NK-92 (cell line): ENCODE measurements around the gene TBRG4.
"Not testable (repeated sequence)": the region's sequence is repeated elsewhere in the genome, so short reads cannot be mapped to it uniquely, and the experiment has no call there.

Experiments
- DNase-seq: peaks from one replicate; lab custom pipeline; 2025; ENCODE audit not compliant: unreplicated experiment; lab: John Stamatoyannopoulos, UW

TBRG4 gene

DNA sequence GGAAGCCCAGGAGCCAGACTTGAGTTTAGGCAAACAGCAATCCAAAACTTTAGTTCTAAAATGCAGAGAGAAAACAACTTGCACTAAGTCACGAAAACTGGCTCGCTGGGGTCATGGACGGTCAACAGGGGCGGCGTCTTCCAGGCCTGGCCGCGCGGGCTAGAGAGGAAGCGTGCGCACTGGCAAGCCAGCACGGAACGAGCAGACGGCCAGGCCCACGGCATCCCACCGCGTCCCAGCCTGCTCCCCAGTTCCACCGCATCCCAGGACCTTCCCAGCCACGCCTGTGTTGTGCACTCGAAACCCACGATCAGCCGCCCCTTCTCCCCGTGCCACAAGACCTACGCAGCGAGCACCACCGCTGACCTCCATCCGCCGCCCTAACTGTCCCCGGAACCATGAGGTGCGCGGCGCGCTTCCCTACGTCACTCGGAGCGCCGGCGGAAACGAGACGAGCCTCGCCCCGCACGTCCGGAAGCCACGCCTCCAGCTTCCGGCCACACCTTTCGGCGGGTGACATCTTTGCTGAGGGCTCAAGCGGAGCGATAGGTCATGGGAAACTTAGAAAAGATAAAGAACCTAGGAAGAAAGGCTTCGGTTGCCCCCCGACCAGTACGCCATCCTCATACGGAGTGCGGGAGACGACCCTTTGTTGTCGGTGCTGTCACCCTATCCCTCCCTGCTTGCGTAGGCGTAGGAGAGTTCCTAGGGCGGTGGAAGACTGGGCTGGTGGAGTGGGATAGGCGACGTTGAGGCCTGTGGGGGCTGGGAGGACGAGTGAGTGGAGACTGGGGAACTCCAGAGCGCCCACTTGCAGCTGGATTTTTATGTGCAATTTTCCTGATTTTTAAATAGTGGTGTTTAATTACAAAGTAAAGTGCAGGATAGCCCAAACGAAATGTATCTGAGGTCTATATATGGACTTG lies at the start of gene TBRG4:
Gene TBRG4 (minus strand): TSS at position 400 of the 926 bp plus-strand sequence. CDS start 2,460 bp downstream, outside the sequence.
- DNase-seq, result peak; percentile 65

DNA sequence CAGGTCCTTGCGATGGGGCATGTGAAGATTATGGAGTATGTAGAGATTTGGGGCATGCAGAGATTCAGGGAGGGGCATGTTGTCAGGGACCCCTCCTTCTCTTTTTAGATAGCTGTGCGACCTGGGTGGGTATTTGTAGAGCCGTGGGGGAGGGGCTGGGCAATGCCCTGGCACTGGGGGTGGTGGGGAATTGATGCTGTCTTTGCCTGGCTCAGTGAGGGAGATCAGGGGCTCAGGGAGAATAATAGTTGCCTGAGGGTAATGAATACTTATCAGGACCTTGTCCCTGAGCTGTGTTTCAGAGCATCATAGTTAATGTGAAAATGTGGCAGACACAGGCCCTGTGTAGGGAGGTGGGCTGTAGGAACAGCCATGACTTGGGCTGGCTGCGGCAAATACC lies 49.6 kb upstream of the TBRG4 start:
- no peak for DNase-seq

DNA sequence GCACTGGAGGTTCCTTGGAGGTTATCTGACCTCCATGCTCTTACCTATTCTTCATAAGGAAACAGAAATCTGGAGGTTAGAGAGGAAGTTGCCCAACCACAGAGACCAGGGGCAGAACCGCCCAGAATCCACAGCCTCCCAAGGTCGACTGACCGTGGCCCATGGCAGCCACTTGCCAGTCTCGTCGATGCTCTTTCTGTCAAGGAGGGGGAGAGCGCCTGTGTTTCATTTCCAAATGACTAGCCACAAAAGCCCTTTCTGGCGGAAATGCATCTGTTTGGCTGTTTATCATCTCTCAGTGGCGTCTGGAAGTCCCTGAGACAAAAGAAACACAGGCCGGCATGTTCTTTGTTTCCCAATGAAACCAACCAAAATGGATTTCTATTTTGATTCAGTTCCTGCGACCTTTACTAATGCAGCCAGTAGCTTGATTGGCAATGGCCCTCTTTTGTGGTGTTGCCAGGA lies 49.0 kb upstream of the TBRG4 start:
- DNase-seq, result no peak

DNA sequence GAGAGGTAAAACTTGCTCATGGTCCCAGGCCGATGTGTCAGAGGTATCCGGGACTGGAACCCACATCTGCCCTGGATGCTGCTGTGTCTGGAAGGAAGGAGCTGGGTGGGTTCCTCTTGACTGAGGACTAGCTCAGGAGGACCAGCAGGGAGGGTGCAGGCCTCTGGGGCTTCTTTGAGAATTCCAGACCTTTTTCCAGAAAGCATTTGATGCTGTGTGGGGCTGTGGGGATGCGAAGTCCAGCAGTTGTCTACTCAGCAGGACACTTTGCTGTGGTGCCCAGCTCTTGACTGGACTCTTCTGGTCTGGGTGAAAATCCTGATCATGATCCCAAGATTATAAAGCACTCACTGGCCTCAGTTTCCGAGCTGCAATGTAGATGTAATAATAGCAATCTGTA lies 47.8 kb upstream of the TBRG4 start:
- no peak for DNase-seq

DNA sequence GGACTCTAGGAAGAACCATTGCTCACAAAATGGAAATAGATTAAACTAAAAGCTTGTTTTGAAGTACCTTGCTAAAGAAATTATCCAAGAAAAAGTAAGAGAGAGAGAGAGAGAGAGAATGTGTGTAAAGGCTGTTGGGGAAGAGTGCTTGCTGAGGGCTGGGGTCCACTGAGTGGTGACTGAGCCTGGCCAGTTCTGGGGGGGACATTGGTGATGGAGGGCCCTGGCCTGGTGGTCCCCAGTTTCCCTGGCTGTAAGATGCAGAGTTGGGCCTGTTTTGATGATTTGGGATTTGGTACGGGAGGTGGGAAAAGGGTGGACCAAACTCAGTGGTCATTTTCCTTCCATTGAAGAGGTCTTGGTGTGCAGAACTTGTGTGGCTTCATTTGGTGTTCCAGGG lies 47.0 kb upstream of the TBRG4 start:
- DNase-seq, result no peak

DNA sequence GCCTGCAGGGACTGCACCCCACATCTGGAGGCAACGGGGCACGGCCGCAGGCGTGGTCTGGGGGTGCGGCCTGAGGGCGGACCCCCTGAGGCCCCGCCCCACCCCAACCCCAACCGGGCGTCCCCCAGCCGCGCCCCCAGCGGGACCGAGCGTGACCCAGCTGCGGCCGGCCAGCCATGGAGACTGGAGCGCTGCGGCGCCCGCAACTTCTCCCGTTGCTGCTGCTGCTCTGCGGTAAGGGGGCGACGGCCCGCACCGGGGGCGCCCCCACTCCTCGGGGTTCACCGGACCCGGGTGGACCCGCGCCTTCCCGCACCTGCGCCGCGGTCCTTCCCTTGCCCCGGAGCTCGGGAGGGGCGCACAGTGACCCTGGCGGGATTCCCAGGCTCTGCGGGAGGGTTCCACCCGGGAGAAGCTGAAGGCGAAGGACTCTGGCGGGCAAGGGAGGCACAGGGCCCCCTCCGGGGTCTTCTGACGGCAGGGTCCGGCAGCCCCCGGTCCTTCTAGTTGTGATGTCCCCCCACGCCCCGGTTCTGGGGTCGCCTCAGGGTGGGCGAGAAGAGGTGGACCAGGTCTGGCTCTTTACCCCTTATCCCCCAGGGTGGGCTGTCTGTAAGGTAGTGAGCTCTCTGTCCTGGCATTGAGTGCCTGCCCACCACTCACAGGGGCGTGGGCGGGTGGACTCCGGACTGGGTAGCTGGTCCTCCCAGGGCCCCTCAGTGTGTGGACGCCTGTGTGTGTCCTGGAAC lies 46.3 kb upstream of the TBRG4 start, which contains the start of gene RAMP3:
Gene RAMP3 (plus strand): TSS at position 139 of the 749 bp plus-strand sequence. CDS start 38 bp downstream, at position 177.
- no peak for DNase-seq

DNA sequence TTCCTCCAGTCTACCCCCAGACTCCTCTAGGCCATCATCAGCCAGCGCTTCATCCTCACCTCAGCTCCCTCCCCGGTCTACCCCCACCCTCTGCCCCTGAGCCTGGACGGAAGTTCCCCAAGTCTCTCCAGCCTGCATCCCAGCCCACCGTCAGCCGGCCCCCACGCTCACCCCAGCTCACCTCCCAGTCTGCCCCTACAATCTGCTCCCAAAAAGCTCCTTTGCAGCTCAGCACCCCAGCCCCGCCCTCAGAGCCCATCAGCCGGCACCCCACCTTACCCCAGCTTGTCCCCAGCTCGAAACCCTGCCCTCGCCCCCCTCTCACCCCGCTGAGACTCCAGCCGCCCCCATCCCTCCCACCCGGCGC lies 45.8 kb upstream of the TBRG4 start:
- no peak for DNase-seq

DNA sequence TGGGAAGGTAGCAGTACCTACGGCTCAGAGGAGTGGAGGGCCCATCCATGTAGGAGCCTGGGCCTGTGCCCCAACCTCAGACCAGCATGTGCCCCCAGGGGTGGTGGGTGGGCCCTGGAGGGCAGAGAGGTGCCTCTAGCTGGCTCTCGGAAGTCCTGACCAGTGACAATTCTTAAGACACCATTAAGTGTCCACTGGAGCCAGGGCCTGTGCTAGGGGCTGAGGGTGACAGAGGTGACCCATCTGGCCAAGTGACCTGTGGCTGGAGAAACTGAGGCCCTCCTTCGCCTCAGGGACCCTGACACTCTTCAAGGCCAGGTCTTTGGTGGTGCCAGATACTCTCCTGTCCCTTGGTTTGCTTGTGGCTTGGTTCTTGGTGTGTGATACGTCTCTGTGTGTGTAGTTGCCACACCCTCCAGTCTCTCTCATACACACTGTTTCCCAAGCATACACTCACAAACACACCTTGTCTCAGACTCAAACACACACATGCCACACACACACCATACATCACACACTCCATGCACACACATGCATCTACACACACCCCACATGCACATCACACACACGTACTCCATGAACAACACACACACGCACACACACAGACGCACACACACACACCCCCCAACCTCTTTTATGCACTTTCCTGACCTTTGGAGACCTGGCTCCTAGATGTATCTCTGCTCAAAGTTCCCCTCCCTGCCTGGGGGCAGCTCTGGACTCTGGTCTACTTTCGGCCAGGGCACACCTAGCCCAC lies 45.2 kb upstream of the TBRG4 start:
- no peak for DNase-seq

DNA sequence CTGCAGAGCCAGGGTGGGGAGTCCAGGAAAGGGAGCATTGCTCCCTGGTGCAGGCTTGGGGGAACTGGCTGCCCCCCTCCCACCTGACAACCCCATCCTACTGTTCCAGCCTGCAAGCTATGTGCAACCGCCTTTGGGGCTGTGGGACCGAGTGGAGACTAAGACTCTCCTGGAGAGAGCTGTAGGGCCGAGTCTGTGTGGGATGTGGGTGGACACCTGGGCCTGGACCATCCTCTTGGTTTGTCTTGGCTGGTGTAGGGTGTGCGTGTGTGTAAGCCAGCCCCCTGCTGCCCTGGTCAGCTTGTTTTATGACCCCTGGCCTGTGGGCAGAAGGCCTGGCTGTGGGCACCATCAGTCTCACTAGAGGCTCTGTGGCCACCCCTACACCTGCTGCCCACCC lies 44.4 kb upstream of the TBRG4 start:
- DNase-seq, result no peak

DNA sequence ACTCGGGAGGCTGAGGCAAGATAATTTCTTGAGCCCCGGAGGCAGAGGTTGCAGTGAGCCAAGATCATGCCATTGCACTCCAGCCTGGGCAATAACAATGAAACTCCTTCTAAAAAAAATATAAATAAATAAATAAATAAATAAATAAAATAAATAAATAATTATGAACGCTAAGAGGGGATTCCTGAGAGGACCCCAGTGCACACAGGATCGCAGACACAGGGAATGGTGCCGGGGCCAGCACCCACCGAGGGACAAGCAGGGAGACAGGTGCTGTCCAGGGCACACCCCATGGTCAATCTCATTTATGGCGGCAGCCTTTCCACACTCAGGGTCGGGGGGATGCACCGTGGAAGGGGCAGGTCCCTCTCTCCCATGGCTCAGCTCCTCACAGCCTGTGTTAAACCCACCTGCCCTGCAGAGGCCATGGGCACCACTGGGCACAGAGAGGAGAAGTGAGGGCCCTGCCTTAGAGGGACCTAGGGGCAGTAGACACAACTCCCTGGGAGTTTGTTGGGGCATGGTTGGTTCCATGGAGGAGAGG lies 43.9 kb upstream of the TBRG4 start:
- no peak for DNase-seq

DNA sequence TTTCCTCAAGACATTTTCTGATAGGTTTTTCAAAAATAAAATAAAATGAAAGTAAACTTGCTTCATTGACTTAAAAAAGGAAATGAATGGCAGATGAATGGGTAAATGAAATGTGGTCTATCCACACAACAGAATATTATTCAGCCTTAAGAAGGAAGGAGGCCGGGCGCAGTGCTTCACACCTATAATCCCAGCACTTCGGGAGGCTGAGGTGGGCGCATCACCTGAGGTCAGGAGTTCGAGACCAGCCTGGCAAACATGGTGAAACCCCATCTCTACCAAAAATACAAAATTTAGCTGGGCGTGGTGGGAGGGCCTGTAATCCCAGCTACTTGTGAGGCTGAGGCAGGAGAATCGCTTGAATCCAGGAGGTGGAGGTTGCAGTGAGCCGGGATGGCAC lies 42.4 kb upstream of the TBRG4 start:
- not testable (repeated sequence) for DNase-seq

DNA sequence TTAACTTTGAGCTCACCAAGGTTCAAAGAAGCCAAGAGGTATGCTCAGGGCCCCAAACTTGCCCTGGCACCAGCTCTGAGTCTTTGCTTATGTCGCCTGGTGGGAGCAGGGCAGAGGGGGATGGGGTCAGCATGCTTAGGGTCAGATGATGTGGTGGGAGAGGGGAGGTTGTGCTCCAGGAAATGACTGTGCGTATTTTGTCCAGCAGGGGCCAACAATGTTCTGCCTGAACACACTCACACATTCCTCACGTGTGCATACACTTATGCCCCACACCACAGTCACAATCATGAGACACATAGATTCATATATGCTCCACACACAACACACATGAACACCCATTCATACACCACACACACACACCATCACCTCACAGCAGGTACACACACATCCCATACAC lies 41.7 kb upstream of the TBRG4 start:
- DNase-seq, result no peak

DNA sequence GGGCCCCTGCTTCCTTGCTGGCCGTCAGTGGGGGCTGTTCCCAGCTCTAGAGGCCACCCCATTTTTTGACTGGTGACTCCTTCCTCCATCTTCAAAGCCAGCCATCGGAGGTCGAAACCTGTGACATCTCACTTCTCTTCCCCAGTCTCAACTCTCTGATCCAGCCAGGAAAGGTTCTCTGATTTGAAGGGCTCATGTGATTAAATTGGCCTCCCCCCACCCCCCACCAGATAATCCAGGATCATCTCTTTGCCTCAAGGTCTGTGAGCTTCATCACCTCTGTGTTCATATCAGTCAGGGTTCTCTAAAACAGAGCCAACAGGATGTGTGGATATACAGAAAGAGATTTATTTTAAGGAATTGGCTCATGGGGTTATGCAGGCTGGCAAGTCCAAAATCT lies 40.5 kb upstream of the TBRG4 start:
- no peak for DNase-seq

DNA sequence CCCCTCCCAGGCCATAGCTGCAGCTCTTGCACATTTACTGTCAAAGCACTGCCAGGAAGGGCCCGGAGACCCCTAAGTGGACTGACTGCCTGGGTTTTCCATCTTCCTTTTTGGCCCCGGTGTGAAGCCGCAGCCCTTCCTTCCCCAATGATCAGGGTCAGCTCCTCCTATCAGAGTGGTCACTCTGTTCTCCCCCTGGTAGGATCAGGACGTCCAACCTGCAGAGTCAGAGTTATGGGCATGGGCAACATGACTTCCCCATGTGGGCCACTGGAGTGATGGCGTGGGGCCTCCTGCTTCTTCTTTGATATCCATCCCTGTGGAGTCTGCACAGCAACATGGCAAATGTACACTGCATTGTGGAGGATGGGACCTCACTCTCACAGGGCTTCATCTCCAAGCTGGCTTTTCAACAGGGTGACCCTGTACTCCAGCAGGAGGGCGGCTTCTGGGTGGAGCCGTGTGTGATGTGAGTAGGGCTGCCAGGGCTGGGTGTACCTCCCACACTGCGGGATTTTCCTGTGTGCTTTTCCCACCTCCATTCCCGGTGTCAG lies 39.7 kb upstream of the TBRG4 start:
- DNase-seq, result no peak

DNA sequence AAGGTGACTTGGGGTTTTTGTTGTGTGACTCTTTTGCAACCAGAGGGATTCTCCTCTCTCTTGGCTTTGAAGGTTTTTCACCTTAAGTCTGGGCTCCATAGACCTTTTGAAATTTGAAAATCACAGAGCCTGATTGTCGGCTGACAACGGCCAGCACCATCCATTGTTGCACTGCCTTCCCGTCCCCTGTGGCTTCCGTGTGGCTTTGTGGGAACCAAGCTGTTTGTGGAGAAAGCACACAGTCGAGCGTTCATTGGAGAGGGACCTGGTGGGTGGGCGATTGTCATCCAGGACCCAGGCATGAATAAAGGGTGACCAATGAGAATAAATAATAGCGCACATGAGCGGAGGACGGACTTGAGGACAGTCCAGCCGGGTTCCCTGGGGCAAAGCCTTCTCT lies 38.7 kb upstream of the TBRG4 start:
- DNase-seq, result no peak

DNA sequence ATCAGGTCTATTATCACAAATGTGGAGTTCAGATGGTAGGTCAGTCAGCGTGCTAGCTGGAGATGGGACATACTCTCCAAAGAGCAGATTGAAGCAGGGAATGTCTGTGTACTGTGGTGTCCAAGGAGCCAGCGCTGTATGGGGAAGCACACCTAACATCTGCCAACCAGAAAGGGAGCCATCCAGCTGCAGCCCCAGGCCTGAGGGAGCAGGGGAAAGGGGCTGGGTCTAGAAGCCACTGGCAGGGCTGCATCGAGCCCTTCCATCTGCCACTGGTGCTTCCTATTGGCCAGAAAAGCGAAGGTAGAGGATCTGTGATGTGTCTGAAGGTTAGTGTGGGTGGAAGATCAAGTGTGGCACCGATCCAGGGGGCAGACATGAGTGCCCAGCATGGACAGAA lies 38.1 kb upstream of the TBRG4 start:
- no peak for DNase-seq

DNA sequence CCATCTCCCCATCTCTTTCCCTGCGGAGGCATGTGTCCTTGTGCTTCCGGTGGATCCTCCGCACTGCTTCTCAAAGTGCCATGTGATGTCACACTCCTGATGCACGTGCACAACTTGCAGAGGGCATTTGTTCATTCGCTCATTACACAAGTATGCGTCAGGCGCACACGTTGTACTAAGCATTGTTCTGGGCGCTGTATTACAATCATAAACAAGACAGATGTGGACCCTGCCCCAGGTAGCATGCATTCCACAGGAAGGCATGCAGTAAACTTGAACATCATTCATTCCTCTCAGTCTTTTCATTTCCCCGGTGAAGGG lies 37.1 kb upstream of the TBRG4 start:
- no peak for DNase-seq

DNA sequence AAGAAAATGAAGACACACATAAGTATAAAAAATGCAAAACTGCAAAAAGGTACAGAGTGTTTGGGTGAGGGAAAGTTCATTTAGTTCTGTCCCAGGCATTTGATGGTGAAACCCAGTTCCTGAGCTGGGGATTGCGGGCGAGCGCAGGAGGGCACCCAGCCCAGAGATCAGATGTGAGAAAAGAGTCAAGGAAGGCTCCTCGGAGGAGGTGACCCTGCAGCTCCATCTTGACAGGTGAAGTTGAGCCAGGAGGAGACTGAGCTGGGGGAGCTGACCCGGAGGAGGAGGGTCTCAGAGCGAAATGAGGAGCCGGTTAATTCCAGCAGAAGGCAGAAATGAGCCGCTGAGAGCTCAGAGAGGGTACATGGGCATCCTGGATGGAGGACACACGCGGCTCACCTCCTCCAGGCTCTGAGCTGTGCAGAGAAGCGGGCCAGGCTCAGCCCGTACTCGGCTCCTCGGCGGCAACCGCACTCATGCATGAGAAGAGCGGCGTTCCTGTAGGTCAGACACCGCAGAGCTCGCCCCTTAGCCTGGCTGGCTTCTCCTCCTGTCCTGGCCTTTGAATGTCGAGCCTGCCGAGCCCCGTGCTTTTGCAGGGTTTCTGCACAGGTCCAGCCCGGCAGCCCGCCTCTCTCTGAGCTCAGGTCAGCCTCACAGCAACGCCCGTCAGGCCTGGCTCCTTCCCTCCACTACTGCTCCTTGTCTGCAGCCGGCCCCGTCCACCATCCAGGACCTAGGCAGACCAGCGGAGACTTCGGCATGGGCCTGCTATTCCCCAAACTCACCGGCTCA lies 36.6 kb upstream of the TBRG4 start:
- DNase-seq, result no peak

DNA sequence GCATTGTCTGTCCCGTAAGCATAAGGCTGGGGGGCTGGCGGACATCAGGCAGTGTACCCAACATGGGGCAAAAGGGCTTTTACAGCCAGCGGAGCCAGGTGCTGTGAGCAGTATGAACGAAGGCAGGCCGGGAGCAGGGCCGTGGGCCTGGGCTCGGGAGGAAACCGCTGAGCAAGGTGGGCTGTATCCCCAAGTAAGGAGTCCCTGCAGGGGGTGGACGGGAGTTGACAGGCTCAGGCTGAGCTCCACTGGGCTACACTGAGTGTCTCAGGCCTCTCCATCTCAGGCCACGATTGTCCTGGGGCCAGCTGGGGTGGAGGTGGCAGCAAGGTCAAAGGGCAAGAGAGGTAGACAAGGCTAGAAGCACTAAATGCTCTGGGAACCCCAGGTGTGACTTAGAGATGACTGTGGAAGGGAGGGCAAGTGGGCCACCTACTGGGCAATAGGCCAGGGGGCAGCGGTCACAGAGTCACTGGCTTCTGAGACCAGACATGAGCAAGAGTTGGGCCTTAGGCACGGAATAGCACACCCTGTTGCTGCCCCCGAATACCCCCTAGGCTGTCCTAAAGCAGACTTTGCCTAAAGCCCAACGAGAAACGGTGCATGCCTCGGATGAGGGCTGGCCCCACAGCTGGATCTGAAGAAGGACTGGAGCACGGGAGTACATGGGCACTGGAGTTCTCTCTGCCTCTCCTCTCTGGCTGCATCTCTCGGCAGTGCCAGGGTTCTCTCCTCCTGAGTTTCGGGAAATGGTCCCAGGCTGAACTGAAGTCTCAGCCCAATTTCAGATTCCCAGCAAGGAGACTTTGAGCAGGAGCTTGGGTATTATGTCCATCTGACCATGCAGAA lies 35.3 kb upstream of the TBRG4 start:
- no peak for DNase-seq
